OCI-M2 (cell line): ENCODE results near the gene MAPRE3.
"Not testable (repeated sequence)": the region's sequence is repeated elsewhere in the genome, so short reads cannot be mapped to it uniquely, and the experiment has no call there.

Source experiments
- DNase-seq: peaks from one replicate; lab custom pipeline; 2025; ENCODE audit not compliant: unreplicated experiment; lab: John Stamatoyannopoulos, UW

MAPRE3 gene

GRCh38 chr2:26970244-26970927 lies at the start of gene MAPRE3:
TSS of gene MAPRE3 (plus strand) at chr2:26970637. CDS start at chr2:27022219, 51,582 bp downstream.
- no peak for DNase-seq

- no peak for DNase-seq
Measured at GRCh38 chr2:26921323-26921722, 49.1 kb upstream of the MAPRE3 start.

GRCh38 chr2:26922405-26923188 lies 47.8 kb upstream of the MAPRE3 start:
- no peak for DNase-seq

GRCh38 chr2:26923189-26923466 lies 47.3 kb upstream of the MAPRE3 start:
- not testable (repeated sequence) for DNase-seq

GRCh38 chr2:26924731-26925099 lies 45.7 kb upstream of the MAPRE3 start:
- no peak for DNase-seq

- DNase-seq = no peak
Measured at GRCh38 chr2:26925100-26925791, 45.2 kb upstream of the MAPRE3 start.

GRCh38 chr2:26927221-26927620 lies 43.2 kb upstream of the MAPRE3 start:
- no peak for DNase-seq

- no peak for DNase-seq
Measured at GRCh38 chr2:26932974-26933373, 37.5 kb upstream of the MAPRE3 start.

- no peak for DNase-seq
Measured at GRCh38 chr2:26933431-26934334, 36.8 kb upstream of the MAPRE3 start.

GRCh38 chr2:26934335-26934724 lies 36.1 kb upstream of the MAPRE3 start:
- DNase-seq = no peak

- no peak for DNase-seq
Measured at GRCh38 chr2:26934985-26935384, 35.5 kb upstream of the MAPRE3 start.

- DNase-seq = no peak
Measured at GRCh38 chr2:26936855-26937254, 33.6 kb upstream of the MAPRE3 start.

GRCh38 chr2:26938399-26939118 lies 31.9 kb upstream of the MAPRE3 start:
- DNase-seq = no peak

GRCh38 chr2:26940001-26940400 lies 30.4 kb upstream of the MAPRE3 start:
- no peak for DNase-seq

- no peak for DNase-seq
Measured at GRCh38 chr2:26941486-26941885, 29.0 kb upstream of the MAPRE3 start.

- DNase-seq = no peak
Measured at GRCh38 chr2:26942543-26943295, 27.7 kb upstream of the MAPRE3 start.

GRCh38 chr2:26945991-26946750 lies 24.3 kb upstream of the MAPRE3 start:
- DNase-seq = no peak

GRCh38 chr2:26946841-26947784 lies 23.3 kb upstream of the MAPRE3 start:
- DNase-seq = no peak
